Measurements from ENCODE around the gene KNDC1. TPM values are rescaled to one million over a fixed set of nuclear protein-coding genes. Genes with fewer than 3 reads are reported as not detected.

The KNDC1 gene
- total and polyA plus RNA-seq, 2 donors (not counting 3 experiments of a cell fraction or from before 2014, with no cell fraction given) = not detected

DNA sequence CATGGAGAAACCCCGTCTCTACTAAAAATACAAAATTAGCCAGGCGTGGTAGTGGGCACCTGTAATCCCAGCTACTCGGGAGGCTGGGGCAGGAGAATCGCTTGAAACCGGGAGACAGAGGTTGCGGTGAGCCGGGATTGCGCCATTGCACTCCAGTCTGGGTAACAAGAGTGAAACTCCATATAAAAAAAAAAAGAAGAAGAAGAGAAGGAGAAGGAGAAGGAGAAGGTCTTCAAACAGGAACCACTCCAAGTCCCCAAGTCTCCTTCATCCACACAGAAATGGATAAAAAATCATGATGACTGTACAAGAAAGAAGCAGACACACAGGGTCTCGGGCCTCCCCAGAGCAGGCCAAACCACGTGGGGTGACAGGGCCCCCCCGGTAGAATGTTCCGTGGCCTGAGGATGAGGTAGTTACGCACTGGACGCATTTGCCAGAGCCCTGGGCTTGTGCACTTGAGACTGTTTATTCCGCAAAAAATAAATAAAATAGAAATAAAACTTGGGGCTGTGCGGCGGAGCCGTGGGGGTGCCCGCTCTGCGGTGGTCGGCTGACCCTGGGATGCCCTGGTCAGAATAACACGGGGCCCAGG, 93.4 kb downstream of the KNDC1 start:
- H3K27me3 ChIP-seq (ENCODE audit: control insufficient read depth in 2 of 2, insufficient read depth in 2 of 2, low read length in 2 of 2) = no peaks in the 10 kb centered on the region
- H2AFZ ChIP-seq (ENCODE audit: low read depth, low read length) = no peak overlapping the region
- DNase-seq (ENCODE audit: low read depth, low spot score) (no peak), FAIRE-seq (no peak)
- no peaks in the 10 kb centered on the region for H3K9me1 ChIP-seq (replicated peaks; ENCODE audit: control insufficient read depth, extremely low read depth, insufficient read depth, low read length)
- TF ChIP-seq MYC (IDR thresholded peaks at IDR 0.05; ENCODE audit: low read depth, low read length) = no peak
- no peak for TF ChIP-seq POLR2A (IDR thresholded peaks at IDR 0.05; ENCODE audit: low read depth, low read length)
- TF ChIP-seq, protein P1, sequence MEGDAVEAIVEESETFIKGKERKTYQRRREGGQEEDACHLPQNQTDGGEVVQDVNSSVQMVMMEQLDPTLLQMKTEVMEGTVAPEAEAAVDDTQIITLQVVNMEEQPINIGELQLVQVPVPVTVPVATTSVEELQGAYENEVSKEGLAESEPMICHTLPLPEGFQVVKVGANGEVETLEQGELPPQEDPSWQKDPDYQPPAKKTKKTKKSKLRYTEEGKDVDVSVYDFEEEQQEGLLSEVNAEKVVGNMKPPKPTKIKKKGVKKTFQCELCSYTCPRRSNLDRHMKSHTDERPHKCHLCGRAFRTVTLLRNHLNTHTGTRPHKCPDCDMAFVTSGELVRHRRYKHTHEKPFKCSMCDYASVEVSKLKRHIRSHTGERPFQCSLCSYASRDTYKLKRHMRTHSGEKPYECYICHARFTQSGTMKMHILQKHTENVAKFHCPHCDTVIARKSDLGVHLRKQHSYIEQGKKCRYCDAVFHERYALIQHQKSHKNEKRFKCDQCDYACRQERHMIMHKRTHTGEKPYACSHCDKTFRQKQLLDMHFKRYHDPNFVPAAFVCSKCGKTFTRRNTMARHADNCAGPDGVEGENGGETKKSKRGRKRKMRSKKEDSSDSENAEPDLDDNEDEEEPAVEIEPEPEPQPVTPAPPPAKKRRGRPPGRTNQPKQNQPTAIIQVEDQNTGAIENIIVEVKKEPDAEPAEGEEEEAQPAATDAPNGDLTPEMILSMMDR (IDR thresholded peaks at IDR 0.05; ENCODE audit: extremely low read depth in 1 of 2, insufficient read depth in 1 of 2, low read depth in 1 of 2, low read length in 2 of 2) = no peak
- TF ChIP-seq POLR2AphosphoS5 (IDR thresholded peaks at IDR 0.05; ENCODE audit: insufficient read depth, low read depth, low read length) = no peak
- TF ChIP-seq MAX (IDR thresholded peaks at IDR 0.05; ENCODE audit: insufficient read depth, insufficient read length) = no peak
- no peak for TF ChIP-seq FOS (IDR thresholded peaks at IDR 0.05; ENCODE audit: borderline replicate concordance, insufficient read depth, low read length)
- no peak for TF ChIP-seq JUN (IDR thresholded peaks at IDR 0.05; ENCODE audit: borderline replicate concordance, insufficient read depth, insufficient read length, low read depth)
- no peak for TF ChIP-seq GATA2 (IDR thresholded peaks at IDR 0.05; ENCODE audit: insufficient read depth, insufficient read length, low read depth, low read length)
- no peak for TF ChIP-seq EZH2 (IDR thresholded peaks at IDR 0.05; ENCODE audit: borderline replicate concordance, low read depth, low read length, severe bottlenecking)
- H3K4me3 ChIP-seq (replicated peaks in 1 of 3; ENCODE audit: insufficient read depth in 1 of 3, low read depth in 1 of 3, low read length in 3 of 3) = no peak overlapping the region
- no peak overlapping the region for H3K27ac ChIP-seq (ENCODE audit: insufficient read depth, low read depth, low read length)
- H3K9me3 ChIP-seq (replicated peaks; ENCODE audit: control insufficient read depth, insufficient read depth, low read length) = no peaks in the 10 kb centered on the region
- no peaks in the 10 kb centered on the region for H3K36me3 ChIP-seq (ENCODE audit: control insufficient read depth in 2 of 2, extremely low read depth in 1 of 2, insufficient read depth in 2 of 2, low read length in 2 of 2)
- H3K4me2 ChIP-seq (ENCODE audit: insufficient read depth, low read length) = no peak overlapping the region
- intact Hi-C loops (cut with micrococcal nuclease) (no loop called here), dilution Hi-C loops (cut with MboI; ENCODE audit: extremely low pct_ligation_motif_present, low sequenced_read_pairs) (no loop called here)
- peaks cover 14% of the 10 kb centered on the region for H3K4me1 ChIP-seq (ENCODE audit: control insufficient read depth, extremely low read depth, insufficient read depth, low read length)
- POLR2A ChIA-PET = no interaction called here
- CTCF ChIA-PET = no interaction called here
- no TSS peak for BruUV-seq (replicated peaks)
- no peaks in the 10 kb centered on the region for H4K20me1 ChIP-seq (replicated peaks; ENCODE audit: control insufficient read depth, extremely low read depth, insufficient read depth, low read length)
- H3K9ac ChIP-seq (replicated peaks; ENCODE audit: extremely low read depth, insufficient read depth, low read length) = no peak overlapping the region
- H3K79me2 ChIP-seq (ENCODE audit: control insufficient read depth, insufficient read depth, low read length) = no peaks in the 10 kb centered on the region
